Occipital lobe (tissue), 2 donors: ENCODE data around the gene TBC1D22A. TPM values are rescaled to one million over a fixed set of nuclear protein-coding genes. Genes with fewer than 3 reads are reported as not detected.

Experiments used
- DNase-seq: peaks from one replicate; lab custom pipeline; 2025; lab: John Stamatoyannopoulos, UW
- total RNA-seq: library from RNA; depleted of rRNA; stranded (reverse); fragments of >200 nt; gene quantifications from one replicate; pipeline ENCODE4 v1.2.3, GENCODE V29; 2014

TBC1D22A gene
- total RNA-seq, 1 donor from 2014 or later = 4.5 TPM

DNA sequence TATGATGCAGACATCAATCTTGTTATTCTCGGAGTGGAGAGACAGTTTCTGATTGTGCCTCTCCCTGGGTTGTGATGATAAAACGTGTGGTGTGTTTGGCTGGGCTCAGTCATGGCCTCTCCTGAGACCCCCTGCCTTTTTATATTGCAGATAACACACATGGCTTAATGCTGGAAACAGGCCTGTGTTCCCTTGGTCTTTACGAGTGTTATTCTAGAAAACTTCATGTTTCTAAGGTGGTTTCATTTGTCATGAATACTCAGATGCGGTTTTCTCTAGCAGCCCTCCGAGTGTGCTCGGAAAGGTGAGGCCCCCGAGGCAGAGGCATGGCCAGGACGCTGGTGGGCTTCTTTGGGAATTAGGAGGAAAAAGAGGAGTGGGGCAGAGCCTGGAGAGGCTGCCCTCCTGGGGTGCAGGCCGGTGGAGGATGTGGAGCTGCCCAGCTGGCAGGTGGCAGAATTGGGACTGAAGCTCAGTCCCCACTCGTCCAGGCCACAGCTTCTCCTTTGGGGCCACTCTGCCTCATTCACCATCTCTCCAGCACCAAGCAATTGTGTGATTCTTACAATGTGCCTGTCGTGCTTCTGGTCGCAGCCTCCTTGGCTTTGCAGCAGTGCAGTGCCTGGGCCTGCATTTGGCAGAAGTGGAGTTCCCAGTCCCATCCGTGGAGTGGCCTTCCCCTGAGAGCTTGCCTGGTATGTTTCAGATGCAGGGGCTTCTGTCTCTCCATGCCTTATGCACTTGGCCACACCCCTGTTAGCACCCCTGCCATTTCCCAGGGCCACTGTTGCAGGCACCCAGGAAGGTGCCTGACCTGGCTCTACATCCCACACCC lies 309.6 kb downstream of the TBC1D22A start:
- no peak for DNase-seq

DNA sequence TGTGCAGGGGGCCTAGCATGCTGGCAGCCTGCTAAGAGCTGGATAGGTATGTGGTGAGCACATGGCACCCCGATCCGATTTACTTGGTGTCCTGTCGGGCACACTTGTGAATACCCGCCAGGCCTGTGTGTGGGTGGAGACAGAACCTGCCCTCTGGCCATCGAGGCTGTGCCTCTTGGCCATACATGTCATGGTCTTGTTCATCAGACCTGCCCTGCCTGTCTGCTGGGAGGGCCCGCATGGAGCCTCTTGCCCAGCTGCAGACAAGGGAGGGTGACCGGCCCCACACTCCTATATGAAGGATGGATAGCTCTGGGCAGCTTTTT lies 310.2 kb downstream of the TBC1D22A start:
- no peak for DNase-seq

GRCh38 chr22:47073075-47073474 lies 310.6 kb downstream of the TBC1D22A start:
- no peak for DNase-seq

DNA sequence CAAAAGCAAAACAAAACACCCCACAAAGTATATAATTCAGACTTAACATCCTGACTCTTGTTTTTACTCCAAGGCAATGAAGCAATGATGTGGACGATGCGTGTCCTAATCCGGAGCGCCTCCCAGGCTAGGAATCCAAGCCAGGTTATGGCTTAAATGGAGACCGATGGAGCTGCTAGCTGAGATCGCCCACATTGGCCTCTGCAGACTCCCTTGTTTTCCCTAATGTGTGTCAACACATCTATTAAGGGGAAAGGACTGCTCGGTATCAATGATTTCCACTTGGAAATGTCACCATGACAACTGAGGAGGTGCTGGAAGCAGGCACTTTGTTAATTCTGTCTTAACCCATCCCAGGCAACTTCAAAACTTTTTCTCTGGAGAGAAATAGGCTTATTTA lies 311.7 kb downstream of the TBC1D22A start:
- no peak for DNase-seq

DNA sequence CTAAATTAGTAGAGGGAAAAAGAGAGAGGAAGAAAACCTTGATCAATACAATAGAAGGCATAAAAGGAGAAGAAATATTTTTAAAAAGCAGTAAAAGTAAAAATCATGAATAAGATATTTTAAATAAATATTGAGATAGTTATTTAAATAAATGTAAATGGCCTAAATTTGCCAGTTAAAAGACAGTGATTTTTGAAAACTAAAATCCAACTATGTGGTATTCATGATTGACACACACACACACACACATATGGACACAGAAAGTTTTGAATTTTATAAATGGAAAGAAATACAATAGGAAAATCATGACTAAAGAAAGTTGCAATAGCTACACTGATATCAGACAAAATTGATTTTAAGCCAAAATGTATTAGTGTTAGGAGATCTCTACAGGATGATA lies 313.1 kb downstream of the TBC1D22A start:
- DNase-seq = no peak

- no peak for DNase-seq
Measured at GRCh38 chr22:47076758-47077157, 314.3 kb downstream of the TBC1D22A start.

- no peak for DNase-seq
Measured at GRCh38 chr22:47080100-47080499, 317.6 kb downstream of the TBC1D22A start.

DNA sequence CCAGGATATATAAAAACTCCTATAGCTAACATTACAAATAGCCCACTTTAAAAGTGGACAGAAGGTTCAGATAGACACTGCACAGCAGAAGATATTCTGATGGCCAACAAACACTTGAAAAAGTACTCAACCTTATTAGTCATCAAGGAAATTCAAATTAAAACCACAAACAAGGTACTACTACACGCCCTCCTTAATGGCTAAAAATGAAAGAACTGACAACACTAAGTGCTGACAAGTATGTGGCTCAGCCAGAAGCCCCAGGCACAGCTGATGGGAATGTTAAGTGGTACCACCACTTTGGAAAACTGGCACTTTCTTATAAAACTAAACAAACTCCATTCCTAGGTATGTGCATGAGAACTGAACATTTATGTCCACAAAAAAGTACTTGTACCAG lies 320.1 kb downstream of the TBC1D22A start:
- DNase-seq = no peak

DNA sequence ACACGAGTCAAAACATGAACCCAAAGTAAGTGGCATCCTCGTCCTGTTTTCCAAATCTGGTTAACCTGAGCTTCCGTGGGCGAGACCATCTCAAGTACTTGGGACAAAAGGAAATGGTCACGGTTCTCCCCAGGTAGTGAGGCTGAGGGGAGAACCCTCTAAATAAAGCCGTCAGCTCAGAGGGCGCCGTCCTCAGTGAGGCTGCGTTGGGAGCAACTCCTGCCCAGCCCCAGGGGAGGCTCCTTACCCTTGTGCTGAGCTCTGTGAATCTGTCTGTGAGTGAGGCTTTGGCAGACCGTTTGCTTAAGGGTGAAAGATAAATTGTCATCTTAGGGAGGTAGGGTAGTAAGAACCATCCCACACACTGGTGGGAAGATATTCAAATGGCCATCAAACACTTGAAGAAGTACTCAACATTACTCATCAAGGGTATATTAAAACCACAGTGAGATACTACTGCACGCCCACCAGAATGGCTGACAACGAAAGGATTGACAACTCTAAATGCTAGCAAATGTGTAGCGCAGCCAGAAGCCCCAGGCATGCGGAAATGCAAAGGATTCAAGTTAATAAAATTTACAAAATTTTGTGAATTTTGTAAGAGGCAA lies 321.0 kb downstream of the TBC1D22A start:
- DNase-seq = no peak

DNA sequence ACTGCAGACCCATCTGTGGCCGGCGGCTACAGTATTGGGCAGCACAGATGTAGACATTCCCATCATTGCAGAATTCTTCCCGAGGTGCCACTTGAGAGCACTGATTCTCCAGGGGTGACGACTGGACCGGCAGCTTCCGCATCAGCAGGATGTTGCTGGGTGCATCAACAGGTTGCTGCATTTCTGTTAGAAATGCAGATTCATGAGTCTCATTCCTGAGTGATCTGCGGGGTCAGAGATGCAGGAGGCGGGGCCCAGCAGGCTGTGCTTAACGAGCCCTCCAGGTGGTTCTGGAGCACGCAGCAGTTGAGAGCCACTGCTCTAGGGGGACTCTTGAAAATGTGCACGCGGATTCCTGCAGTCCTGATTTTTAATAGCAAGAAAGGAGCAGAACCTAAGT lies 321.8 kb downstream of the TBC1D22A start:
- no peak for DNase-seq

GRCh38 chr22:47086596-47087248 lies 324.3 kb downstream of the TBC1D22A start:
- DNase-seq = no peak

DNA sequence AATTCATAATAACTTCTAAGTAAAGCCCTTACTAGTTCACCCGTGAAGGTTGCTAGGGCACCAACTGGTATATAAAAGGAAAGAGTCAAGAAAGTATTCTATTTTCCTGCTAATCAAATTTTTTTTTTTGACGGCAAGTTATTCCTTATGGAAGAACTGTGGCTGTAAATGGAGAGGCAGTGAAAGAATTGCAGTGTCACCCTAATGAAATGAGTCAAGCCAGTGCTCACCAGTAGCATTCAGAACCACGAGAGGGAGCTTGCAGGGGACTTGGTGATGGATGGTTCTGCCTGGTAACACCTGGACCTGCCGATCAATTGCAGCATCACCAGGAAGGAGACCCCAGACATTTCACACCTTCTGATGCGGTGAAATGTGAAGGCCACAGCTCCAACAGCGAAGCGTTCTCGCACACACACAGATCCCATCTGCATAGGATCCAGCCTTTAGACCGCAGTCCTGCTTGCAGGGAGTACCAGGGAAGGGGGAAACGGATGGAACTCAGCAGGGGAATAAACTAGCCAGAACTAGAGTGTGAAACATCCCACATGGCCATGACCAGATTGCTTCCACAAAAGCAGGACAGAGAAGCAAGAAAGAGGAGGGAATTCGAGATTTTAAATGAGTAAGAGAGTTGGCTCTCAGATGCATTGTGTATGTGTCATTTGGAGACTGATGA lies 326.2 kb downstream of the TBC1D22A start:
- DNase-seq = no peak

- no peak for DNase-seq
Measured at GRCh38 chr22:47089374-47089773, 326.9 kb downstream of the TBC1D22A start.

DNA sequence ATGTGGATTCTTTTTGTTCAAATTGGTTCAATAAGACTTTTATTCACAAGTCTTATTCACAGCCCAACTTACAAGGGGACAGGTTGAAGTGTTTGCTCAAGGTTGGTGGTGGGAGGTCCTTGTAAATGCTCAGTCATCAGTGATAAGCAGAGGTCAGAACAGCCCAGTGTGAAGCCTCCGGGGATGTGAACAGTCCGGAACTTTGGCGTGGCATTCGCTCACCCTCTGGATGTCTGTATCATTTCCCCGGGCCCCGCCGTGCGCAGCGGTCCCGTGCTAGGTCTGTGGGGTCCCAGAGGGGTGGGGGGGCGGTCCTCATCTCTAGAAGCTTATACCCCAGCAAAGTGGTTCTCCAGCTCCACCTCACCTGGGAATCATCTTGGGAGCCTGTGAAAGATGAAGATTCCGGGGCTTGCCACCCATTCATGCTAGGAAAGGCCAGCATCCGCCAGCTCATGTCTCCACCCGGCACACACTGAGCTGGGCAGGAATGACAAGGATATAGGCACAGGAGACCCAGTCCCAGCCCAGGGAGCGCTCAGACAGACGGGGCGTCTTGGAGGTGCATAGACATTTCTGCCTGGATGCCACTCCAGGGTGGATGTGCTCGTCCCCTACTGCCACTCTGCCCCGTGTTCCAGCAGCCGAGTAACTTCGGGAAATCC lies 327.5 kb downstream of the TBC1D22A start:
- no peak for DNase-seq

DNA sequence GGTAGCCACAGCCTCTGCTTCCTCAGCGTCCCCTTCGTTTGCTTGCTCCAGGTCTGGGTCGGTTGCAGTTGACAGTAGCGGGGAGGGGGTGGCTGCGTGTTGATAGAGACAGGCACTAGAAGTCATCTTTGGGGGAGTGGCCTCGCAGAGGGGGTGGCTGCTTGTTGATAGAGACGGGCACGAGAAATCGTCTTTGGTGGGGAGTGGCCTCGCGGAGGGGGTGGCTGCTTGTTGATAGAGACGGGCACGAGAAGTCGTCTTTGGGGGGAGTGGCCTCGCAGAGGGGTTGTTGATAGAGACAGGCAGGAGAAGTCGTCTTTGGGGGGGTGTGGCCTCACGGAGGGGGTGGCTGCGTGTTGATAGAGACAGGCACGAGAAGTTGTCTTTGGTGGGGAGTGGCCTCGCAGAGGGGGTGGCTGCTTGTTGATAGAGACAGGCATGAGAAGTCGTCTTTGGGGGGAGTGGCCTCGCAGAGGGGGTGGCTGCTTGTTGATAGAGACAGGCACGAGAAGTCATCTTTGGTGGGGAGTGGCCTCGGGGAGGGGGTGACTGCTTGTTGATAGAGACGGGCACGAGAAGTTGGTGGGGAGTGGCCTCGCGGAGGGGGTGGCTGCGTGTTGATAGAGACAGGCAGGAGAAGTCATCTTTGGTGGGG lies 328.3 kb downstream of the TBC1D22A start:
- DNase-seq = no peak

- DNase-seq = no peak
Measured at GRCh38 chr22:47091246-47091651, 328.8 kb downstream of the TBC1D22A start.

DNA sequence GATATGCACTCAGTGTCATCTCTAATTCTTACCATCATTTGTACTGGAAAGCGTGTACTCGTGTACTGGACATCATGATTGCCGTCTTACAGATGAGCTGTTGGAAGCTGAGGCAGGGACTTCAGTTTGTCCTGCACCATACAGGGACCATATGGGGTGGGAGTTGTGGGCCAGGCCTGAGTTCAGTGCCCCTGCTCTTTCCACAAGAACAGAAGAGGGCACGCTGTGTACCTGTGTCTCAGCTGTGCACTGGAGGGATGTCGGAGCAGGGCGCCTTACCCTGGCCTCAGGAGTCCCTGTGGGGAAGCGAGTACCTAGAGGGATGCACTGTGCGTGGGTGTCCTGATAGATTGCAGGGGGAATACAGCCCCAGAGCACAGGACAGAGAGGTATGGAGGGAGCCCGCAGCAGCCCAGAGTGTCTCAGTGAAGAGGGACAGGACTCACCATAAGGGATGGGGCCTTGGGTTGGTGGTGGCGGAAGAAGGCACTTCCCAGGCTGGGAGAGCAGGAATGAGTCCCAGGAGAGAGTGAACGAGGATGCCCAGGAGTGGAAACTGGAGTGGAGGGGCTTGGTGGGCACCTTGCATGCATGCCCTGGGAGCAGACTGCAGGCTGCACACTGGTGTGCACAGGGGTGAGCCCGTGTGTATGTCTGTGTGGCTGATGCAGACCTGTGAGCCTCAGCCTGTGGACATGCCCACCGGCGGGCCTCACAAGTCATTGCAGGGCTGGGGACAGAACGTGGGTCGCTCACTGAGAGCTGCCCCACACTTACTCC lies 329.7 kb downstream of the TBC1D22A start:
- DNase-seq = no peak

GRCh38 chr22:47092896-47093311 lies 330.5 kb downstream of the TBC1D22A start:
- DNase-seq = no peak

- no peak for DNase-seq
Measured at GRCh38 chr22:47093720-47094119, 331.3 kb downstream of the TBC1D22A start.

DNA sequence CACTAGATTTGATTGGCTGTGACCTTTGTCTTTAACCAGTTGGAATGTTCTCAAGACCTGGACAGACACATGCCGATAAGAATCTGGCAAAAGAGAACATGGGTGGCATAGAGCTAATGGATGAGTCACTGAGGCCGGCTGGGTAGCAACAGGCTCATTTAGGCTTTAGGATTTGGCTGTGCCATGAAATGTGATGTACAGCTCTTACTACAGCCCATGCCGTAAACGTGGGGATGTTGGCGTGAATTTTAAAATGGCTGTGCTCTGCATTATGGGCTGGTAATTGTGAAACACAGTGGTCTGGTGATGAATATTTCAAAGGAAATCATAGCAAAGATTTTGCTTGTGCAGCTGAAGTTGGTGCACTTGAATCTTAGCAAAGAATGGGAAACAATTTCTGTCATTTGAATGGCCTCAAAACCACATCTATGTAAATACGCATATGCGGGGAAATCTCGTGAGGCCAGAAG lies 332.4 kb downstream of the TBC1D22A start:
- no peak for DNase-seq
